IMR-90 (cell line): ENCODE data around the gene TOR3A. TPM values are rescaled to one million over a fixed set of nuclear protein-coding genes. Genes with fewer than 3 reads are reported as not detected.

Source experiments
- ATAC-seq: fragments of 200-7000 bp; cut with Tn5 transposase; 2 replicates; pipeline ENCODE4 v1.9.1; 2020; ENCODE audit warnings: low read depth, mild to moderate bottlenecking, moderate library complexity
- BruUV-seq: library from RNA; stranded (reverse); fragments of 400-500 nt; replicated peaks from 2 replicates; lab custom pipeline; 2021; lab: Mats Ljungman, UMichigan
- CTCF ChIA-PET: fragments of 300-600 bp; formaldehyde crosslinking; extraction: SDS; loops from one replicate; lab custom pipeline; 2021; ENCODE audit warnings: antibody characterized with exemption; lab: Yijun Ruan, JAX
- POLR2A ChIA-PET: fragments of 300-600 bp; sonication (Branson Sonifier 250); formaldehyde crosslinking; loops from one replicate; lab custom pipeline; 2022; ENCODE audit warnings: antibody characterized with exemption; ENCODE audit not compliant: unreplicated experiment; lab: Charles Lee
- DNase-seq: peaks from one replicate; pipeline ENCODE4 v3.0.0; 2013
- H2AFZ ChIP-seq: replicated peaks from 2 replicates; pipeline ENCODE3; 2013; ENCODE audit warnings: low read length, mild to moderate bottlenecking; ENCODE audit not compliant: poor library complexity
- H2AK5ac ChIP-seq: 2 replicates; pipeline ENCODE4 v1.6.1; 2013; ENCODE audit warnings: low read depth, low read length, inconsistent platforms
- H2AK9ac ChIP-seq: replicated peaks from 2 replicates; pipeline ENCODE3; 2013; ENCODE audit warnings: mild to moderate bottlenecking, low read depth, low read length, moderate library complexity; ENCODE audit not compliant: poor library complexity
- H2BK120ac ChIP-seq: 2 replicates; pipeline ENCODE4 v1.6.1; 2013; ENCODE audit warnings: low read depth, low read length, inconsistent platforms
- H2BK15ac ChIP-seq: 3 replicates; pipeline ENCODE4 v1.6.1; 2013; ENCODE audit warnings: low read depth, low read length, inconsistent platforms
- H2BK20ac ChIP-seq: 2 replicates; pipeline ENCODE4 v1.6.1; 2013; ENCODE audit warnings: low read depth, mild to moderate bottlenecking, inconsistent platforms, low read length, moderate library complexity
- H2BK5ac ChIP-seq: 2 replicates; pipeline ENCODE4 v1.6.1; 2013; ENCODE audit warnings: mild to moderate bottlenecking, low read depth, low read length, inconsistent platforms; ENCODE audit not compliant: poor library complexity, severe bottlenecking
- H3K14ac ChIP-seq: replicated peaks from 2 replicates; pipeline ENCODE4 v1.6.1; 2013; ENCODE audit warnings: low read depth, low read length, inconsistent platforms
- H3K18ac ChIP-seq: 2 replicates; pipeline ENCODE4 v1.6.1; 2013; ENCODE audit warnings: low read depth, low read length, control low read depth
- H3K23ac ChIP-seq: 2 replicates; pipeline ENCODE4 v1.6.1; 2013; ENCODE audit warnings: low read depth, low read length, inconsistent platforms
- H3K27ac ChIP-seq: 2 replicates; pipeline ENCODE4 v1.5.1; 2013; ENCODE audit warnings: mild to moderate bottlenecking, control low read depth, low read length; ENCODE audit not compliant: insufficient read depth
- H3K27me3 ChIP-seq: 2 replicates; pipeline ENCODE4 v1.6.1; 2013; ENCODE audit warnings: low read length; ENCODE audit not compliant: control insufficient read depth, insufficient read depth
- H3K36me3 ChIP-seq: 2 replicates; pipeline ENCODE4 v1.6.1; 2013; ENCODE audit warnings: low read length, mixed read lengths; ENCODE audit not compliant: control insufficient read depth, insufficient read depth
- H3K4ac ChIP-seq: 2 replicates; pipeline ENCODE4 v1.6.1; 2013; ENCODE audit warnings: low read depth, low read length, inconsistent platforms
- H3K4me1 ChIP-seq: 2 replicates; pipeline ENCODE4 v1.6.1; 2013; ENCODE audit warnings: low read length, mixed read lengths; ENCODE audit not compliant: control insufficient read depth, insufficient read depth
- H3K4me2 ChIP-seq: 2 replicates; pipeline ENCODE4 v1.6.1; 2013; ENCODE audit warnings: low read depth, mild to moderate bottlenecking, control low read depth, low read length, moderate library complexity
- H3K4me3 ChIP-seq: 2 replicates; pipeline ENCODE4 v1.5.1; 2013; ENCODE audit warnings: low read depth, mild to moderate bottlenecking, control low read depth, low read length, moderate library complexity; ENCODE audit not compliant: insufficient read depth
- H3K56ac ChIP-seq: 2 replicates; pipeline ENCODE4 v1.6.1; 2013; ENCODE audit warnings: low read length, inconsistent platforms; ENCODE audit not compliant: insufficient read depth; ENCODE audit errors: extremely low read depth
- H3K79me1 ChIP-seq, 2 experiments: 2 replicates each; pipeline ENCODE4 v1.6.1; 2013; ENCODE audit warnings: low read length in 2 of 2, inconsistent platforms in 1 of 2, low read depth in 1 of 2
- H3K9ac ChIP-seq: 2 replicates; pipeline ENCODE4 v1.6.1; 2013; ENCODE audit warnings: low read depth, low read length, control low read depth
- H3K9me1 ChIP-seq: 2 replicates; pipeline ENCODE4 v1.6.1; 2013; ENCODE audit warnings: low read length, inconsistent platforms; ENCODE audit not compliant: insufficient read depth
- H3K9me3 ChIP-seq: 2 replicates; pipeline ENCODE4 v1.6.1; 2013; ENCODE audit warnings: low read length; ENCODE audit not compliant: control insufficient read depth, insufficient read depth
- H4K20me1 ChIP-seq: 2 replicates; pipeline ENCODE4 v1.6.1; 2013; ENCODE audit warnings: low read length, inconsistent platforms; ENCODE audit not compliant: insufficient read depth
- H4K5ac ChIP-seq: 2 replicates; pipeline ENCODE4 v1.6.1; 2013; ENCODE audit warnings: mild to moderate bottlenecking, low read depth, low read length, control low read depth
- H4K8ac ChIP-seq, 2 experiments: 2 replicates each; pipeline ENCODE4 v1.6.1; 2013; ENCODE audit warnings: low read depth in 2 of 2, low read length in 2 of 2, control low read depth in 1 of 2, inconsistent platforms in 1 of 2
- H4K91ac ChIP-seq: 2 replicates; pipeline ENCODE4 v1.6.1; 2013; ENCODE audit warnings: low read depth, low read length, inconsistent platforms; ENCODE audit not compliant: insufficient read depth
- ELK1 ChIP-seq: fragments of 150-350 bp; IDR thresholded peaks from 2 replicates; pipeline ENCODE4 v1.6.1; 2016; ENCODE audit warnings: low read depth, mild to moderate bottlenecking, low read length, moderate library complexity, borderline replicate concordance
- FOS ChIP-seq: fragments of 150-350 bp; IDR thresholded peaks from 2 replicates; pipeline ENCODE4 v1.6.1; 2016; ENCODE audit warnings: low read depth, low read length
- MAZ ChIP-seq: IDR thresholded peaks from 2 replicates; pipeline ENCODE4 v1.6.1; 2012; ENCODE audit warnings: low read depth, mild to moderate bottlenecking, low read length, improper control_type of control experiment, moderate library complexity, borderline replicate concordance
- POLR2A ChIP-seq: IDR thresholded peaks from 2 replicates; pipeline ENCODE4 v1.6.1; 2012; ENCODE audit warnings: mild to moderate bottlenecking, low read depth, low read length
- RCOR1 ChIP-seq: IDR thresholded peaks from 2 replicates; pipeline ENCODE4 v1.6.1; 2012; ENCODE audit warnings: mild to moderate bottlenecking, low read length, improper control_type of control experiment; ENCODE audit not compliant: insufficient replicate concordance
- RFX5 ChIP-seq: IDR thresholded peaks from 2 replicates; pipeline ENCODE4 v1.8.0; 2012; ENCODE audit warnings: low read depth, mild to moderate bottlenecking, low read length, moderate library complexity
- SMC3 ChIP-seq: fragments of 150-350 bp; IDR thresholded peaks from 2 replicates; pipeline ENCODE4 v1.6.1; 2016; ENCODE audit warnings: low read depth, mild to moderate bottlenecking, antibody characterized with exemption, low read length, moderate library complexity
- WGBS, 2 experiments: methylation state at CpG; one replicate each; pipeline versions ENCODE4 v1.1.5 to v1.1.7; 2013; ENCODE audit warnings: missing lambda C conversion rate in 2 of 2; ENCODE audit not compliant: insufficient read length in 1 of 2; ENCODE audit errors: extremely low coverage in 2 of 2; 5-methylcytosine and 5-hydroxymethylcytosine counted together
- dilution Hi-C: fragments of 300-500 bp; cut with HindIII; formaldehyde crosslinking; loops from one replicate; pipeline ENCODE4 v1.14.3; 2018; ENCODE audit warnings: low sequenced_read_pairs; ENCODE audit not compliant: unreplicated experiment
- in situ Hi-C: fragments of 300-500 bp; cut with MboI; formaldehyde crosslinking; loops from 3 replicates; pipeline ENCODE4 v1.14.3; 2019; ENCODE audit warnings: low sequenced_read_pairs, inconsistent platforms, mixed read lengths
- intact Hi-C: fragments of 100-400 bp; cut with micrococcal nuclease; formaldehyde crosslinking; loops from 2 replicates; pipeline ENCODE4 v1.10.0; 2022
- polyA plus RNA-seq, 3 experiments: library from polyadenylated mRNA; depleted of rRNA; stranded (reverse); fragments of >200 nt; gene quantifications; 2 replicates each; pipeline ENCODE4 v1.2.3, GENCODE V29; 2012; ENCODE audit warnings: low replicate concordance in 1 of 3
- total RNA-seq: library from RNA; depleted of rRNA; stranded (reverse); fragments of >200 nt; gene quantifications from 2 replicates; pipeline ENCODE4 v1.2.3, GENCODE V29; 2012

TOR3A gene
- total and polyA plus RNA-seq, 2 of the 4 experiments (the other 2 are of a cell fraction) = 16.8 to 22.2 TPM

GRCh38 chr1:179126338-179127060 lies 44.6 kb downstream of the TOR3A start:
- peaks cover 16% of the 10 kb centered on the region for H3K4me1 ChIP-seq
- peak overlapping the region; percentile 82; the same call in 2 of the 3 replicates for H2BK15ac ChIP-seq

More at GRCh38 chr1:179126338-179127060, 44.6 kb downstream of the TOR3A start:
- Histone ChIP-seq H2AK5ac (peak overlapping the region; percentile 90; the same call in 1 of the 2 replicates), H2BK120ac (peak overlapping the region; percentile 44), H4K91ac (no peak overlapping the region; the same call in 1 of the 2 replicates), H4K20me1 (peaks cover 10% of the 10 kb centered on the region; the same call in 1 of the 2 replicates), H3K23ac (peak overlapping the region; percentile 45; the same call in 1 of the 2 replicates), H3K18ac (peak overlapping the region; percentile 6; the same call in 1 of the 2 replicates), H3K36me3 (peaks cover 15% of the 10 kb centered on the region), H2AK9ac (no peak overlapping the region), H4K8ac (peak overlapping the region in 1 of 2 experiments; percentile 56; a peak in 1 of 4 replicates), H2BK20ac (peak overlapping the region; percentile 57; the same call in 1 of the 2 replicates), H4K5ac (peak overlapping the region; percentile 0), H3K9ac (no peak overlapping the region), H3K9me1 (peaks cover 9% of the 10 kb centered on the region), H3K4me3 (no peak overlapping the region), H3K79me1 (peaks cover 10 to 59% of the 10 kb centered on the region in 2 experiments), H3K56ac (no peak overlapping the region), H2BK5ac (peak overlapping the region; percentile 48), H2AFZ (no peak overlapping the region), H3K4ac (peak overlapping the region; percentile 49), H3K4me2 (no peak overlapping the region), H3K27ac (peak overlapping the region; percentile 38; the same call in 1 of the 2 replicates), H3K14ac (no peak overlapping the region), H3K9me3 (no peaks in the 10 kb centered on the region), H3K27me3 (no peaks in the 10 kb centered on the region)
- in situ Hi-C loops (loop anchor here (10.0 kb wide), 1 partner anchor 168 kb away; the partner anchor contains the start of gene SOAT1), intact Hi-C loops (no loop called here), dilution Hi-C loops (no loop called here)
- ATAC-seq = no peak
- no TSS peak for BruUV-seq
- no peak for DNase-seq
- ChIA-PET POLR2A (no interaction called here), CTCF (interaction anchor here (0.6 kb wide), 1 partner anchor 11 kb away, joined by 3 read pairs; no protein-coding TSS in a partner anchor)
- TF ChIP-seq FOS (no peak), MAZ (no peak), RFX5 (no peak), POLR2A (no peak), SMC3 (no peak), RCOR1 (no peak), ELK1 (no peak)
- WGBS, 2 experiments = 100% methylated on average over 2 of the region's 8 CpGs; no CpG with 5 or more reads in 1 of the 2 experiments
